ENCODE results near the gene C3orf20. TPM values are rescaled to one million over a fixed set of nuclear protein-coding genes. Genes with fewer than 3 reads are reported as not detected.
A peak's percentile ranks its signal among the peaks of the same experiment; 100 is the strongest.

Gene C3orf20
- total RNA-seq, 1 donor from 2014 or later: not detected

- no peak for TF ChIP-seq CTCF (IDR thresholded peaks at IDR 0.05)
- H3K27ac ChIP-seq: no peak overlapping the region
- intact Hi-C loops (cut with DNase I): no loop called here
- no peaks in the 10 kb centered on the region for H3K36me3 ChIP-seq
- no peak overlapping the region for H3K4me3 ChIP-seq
- no peak for DNase-seq (ENCODE audit: low spot score in 2 of 2)
- H3K27me3 ChIP-seq: no peaks in the 10 kb centered on the region
- H3K9me3 ChIP-seq: no peaks in the 10 kb centered on the region
- H3K4me1 ChIP-seq: peaks cover 0 to 2% of the 10 kb centered on the region in 2 donors
Measured at GRCh38 chr3:14789640-14790285, 114.8 kb downstream of the C3orf20 start.

GRCh38 chr3:14791343-14791945 lies 116.5 kb downstream of the C3orf20 start:
- Histone ChIP-seq H3K36me3 (no peaks in the 10 kb centered on the region), H3K9me3 (no peaks in the 10 kb centered on the region), H3K4me3 (no peak overlapping the region), H3K27me3 (no peaks in the 10 kb centered on the region), H3K27ac (no peak overlapping the region), H3K4me1 (peaks cover 0 to 2% of the 10 kb centered on the region in 2 donors)
- intact Hi-C loops (cut with DNase I): loop anchor here (1.0 kb wide), 1 partner anchor 130 kb away; no protein-coding TSS in a partner anchor
- no peak for DNase-seq (ENCODE audit: low spot score in 2 of 2)
- peak; percentile 42 to 55 (median 46) for TF ChIP-seq CTCF (IDR thresholded peaks at IDR 0.05)

- Histone ChIP-seq H3K36me3 (no peaks in the 10 kb centered on the region), H3K4me3 (no peak overlapping the region), H3K27me3 (no peaks in the 10 kb centered on the region), H3K27ac (peak overlapping the region in 1 of 2 donors; percentile 34), H3K9me3 (no peaks in the 10 kb centered on the region), H3K4me1 (peaks cover 0 to 2% of the 10 kb centered on the region in 2 donors)
- TF ChIP-seq CTCF (IDR thresholded peaks at IDR 0.05): no peak
- intact Hi-C loops (cut with DNase I): no loop called here
- DNase-seq (ENCODE audit: low spot score in 2 of 2): no peak
Measured at GRCh38 chr3:14792691-14793121, 117.8 kb downstream of the C3orf20 start.

- intact Hi-C loops (cut with DNase I): no loop called here
- Histone ChIP-seq H3K9me3 (no peaks in the 10 kb centered on the region), H3K4me3 (no peak overlapping the region), H3K27ac (peak overlapping the region; percentile 11 to 43), H3K36me3 (no peaks in the 10 kb centered on the region), H3K4me1 (peaks cover 0 to 2% of the 10 kb centered on the region in 2 donors), H3K27me3 (no peaks in the 10 kb centered on the region)
- DNase-seq (ENCODE audit: low spot score in 2 of 2): no peak
- no peak for TF ChIP-seq CTCF (IDR thresholded peaks at IDR 0.05)
Measured at GRCh38 chr3:14793126-14793857, 118.4 kb downstream of the C3orf20 start.

- no peaks in the 10 kb centered on the region for H3K27me3 ChIP-seq
- no peak for TF ChIP-seq CTCF (IDR thresholded peaks at IDR 0.05)
- no peaks in the 10 kb centered on the region for H3K9me3 ChIP-seq
- DNase-seq (ENCODE audit: low spot score in 2 of 2): no peak
- H3K36me3 ChIP-seq: no peaks in the 10 kb centered on the region
- no peak overlapping the region for H3K4me3 ChIP-seq
- intact Hi-C loops (cut with DNase I): no loop called here
- peak overlapping the region; percentile 11 to 43 for H3K27ac ChIP-seq
- H3K4me1 ChIP-seq: peaks cover 0 to 2% of the 10 kb centered on the region in 2 donors
Measured at GRCh38 chr3:14793858-14794234, 118.9 kb downstream of the C3orf20 start.

Measured in ascending aorta (tissue), 2 donors.